ENCODE results near the gene ARPC1B. TPM values are rescaled to one million over a fixed set of nuclear protein-coding genes. Genes with fewer than 3 reads are reported as not detected.

ARPC1B gene
- total RNA-seq, 1 donor from 2014 or later, result 175 TPM

DNA sequence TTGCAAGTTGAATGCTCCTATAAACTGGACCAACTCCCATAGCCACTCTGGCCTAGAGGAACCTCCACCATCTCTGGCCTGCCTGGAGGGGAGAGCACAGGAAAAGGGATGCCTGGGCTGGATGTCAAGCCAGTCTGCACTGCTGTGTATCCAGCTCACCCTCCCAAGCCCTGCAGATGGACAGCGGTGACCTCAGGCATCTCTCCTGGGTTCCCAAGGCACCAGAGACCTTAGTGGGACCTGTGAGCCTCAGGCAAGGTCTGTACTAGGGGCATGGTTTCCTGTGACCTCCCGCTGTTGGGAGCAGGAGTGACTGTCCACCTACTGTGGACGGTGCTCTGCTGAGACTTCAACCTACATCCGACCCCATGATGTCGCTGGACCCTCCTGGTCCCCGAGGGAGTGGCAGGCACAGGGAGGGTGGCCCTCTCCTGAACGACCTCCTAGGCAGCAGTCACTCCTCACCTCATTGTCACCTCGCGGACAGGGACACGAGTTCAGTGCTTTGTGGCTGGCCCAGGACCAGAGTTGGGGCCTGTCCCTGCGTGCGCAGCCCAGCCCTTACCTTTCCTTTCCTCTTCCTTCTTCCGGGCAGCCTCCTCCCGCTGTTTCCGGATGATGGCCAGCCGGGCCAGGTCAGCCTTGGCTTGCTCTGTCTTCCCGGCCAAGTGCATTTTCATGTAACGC lies 22.9 kb downstream of the ARPC1B start:
- H3K27ac Mint-ChIP-seq (ENCODE audit: unreplicated experiment), result no peak overlapping the region
- H3K36me3 ChIP-seq (ENCODE audit: insufficient read depth, low read length), result peaks cover 38% of the 10 kb centered on the region
- no peaks in the 10 kb centered on the region for H3K9me3 ChIP-seq (ENCODE audit: insufficient read depth, low read depth, low read length)
- no peaks in the 10 kb centered on the region for H3K27me3 ChIP-seq (ENCODE audit: insufficient read depth, low read length)
- H3K79me2 ChIP-seq (ENCODE audit: insufficient read depth, low read length), result peaks cover 32% of the 10 kb centered on the region
- H3K4me2 ChIP-seq (ENCODE audit: low read length), result no peak overlapping the region
- H3K9ac ChIP-seq (ENCODE audit: low read length), result no peak overlapping the region
- no peaks in the 10 kb centered on the region for H3K27me3 Mint-ChIP-seq (ENCODE audit: low read depth, unreplicated experiment)
- TF ChIP-seq, protein P1, sequence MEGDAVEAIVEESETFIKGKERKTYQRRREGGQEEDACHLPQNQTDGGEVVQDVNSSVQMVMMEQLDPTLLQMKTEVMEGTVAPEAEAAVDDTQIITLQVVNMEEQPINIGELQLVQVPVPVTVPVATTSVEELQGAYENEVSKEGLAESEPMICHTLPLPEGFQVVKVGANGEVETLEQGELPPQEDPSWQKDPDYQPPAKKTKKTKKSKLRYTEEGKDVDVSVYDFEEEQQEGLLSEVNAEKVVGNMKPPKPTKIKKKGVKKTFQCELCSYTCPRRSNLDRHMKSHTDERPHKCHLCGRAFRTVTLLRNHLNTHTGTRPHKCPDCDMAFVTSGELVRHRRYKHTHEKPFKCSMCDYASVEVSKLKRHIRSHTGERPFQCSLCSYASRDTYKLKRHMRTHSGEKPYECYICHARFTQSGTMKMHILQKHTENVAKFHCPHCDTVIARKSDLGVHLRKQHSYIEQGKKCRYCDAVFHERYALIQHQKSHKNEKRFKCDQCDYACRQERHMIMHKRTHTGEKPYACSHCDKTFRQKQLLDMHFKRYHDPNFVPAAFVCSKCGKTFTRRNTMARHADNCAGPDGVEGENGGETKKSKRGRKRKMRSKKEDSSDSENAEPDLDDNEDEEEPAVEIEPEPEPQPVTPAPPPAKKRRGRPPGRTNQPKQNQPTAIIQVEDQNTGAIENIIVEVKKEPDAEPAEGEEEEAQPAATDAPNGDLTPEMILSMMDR (IDR thresholded peaks at IDR 0.05; ENCODE audit: insufficient read depth, low read depth, low read length), result no peak
- TF ChIP-seq EZH2 (IDR thresholded peaks at IDR 0.05; ENCODE audit: insufficient read depth, low read length), result no peak
- no peak overlapping the region for H2AFZ ChIP-seq (ENCODE audit: low read depth, low read length)
- H3K4me3 Mint-ChIP-seq (ENCODE audit: unreplicated experiment), result no peak overlapping the region
- H3K4me1 ChIP-seq (ENCODE audit: insufficient read depth, low read length), result peaks cover 14% of the 10 kb centered on the region
- no peak overlapping the region for H3K27ac ChIP-seq (ENCODE audit: low read depth, low read length)
- peaks cover 21% of the 10 kb centered on the region for H3K36me3 Mint-ChIP-seq (ENCODE audit: low read depth, unreplicated experiment)
- no peaks in the 10 kb centered on the region for H3K9me3 Mint-ChIP-seq (ENCODE audit: unreplicated experiment)
- H3K4me3 ChIP-seq (ENCODE audit: insufficient read depth, low read depth, low read length), result no peak overlapping the region
- DNase-seq (ENCODE audit: low read depth) (no peak), FAIRE-seq (no peak)
- H4K20me1 ChIP-seq (ENCODE audit: insufficient read depth, low read length), result peaks cover 77% of the 10 kb centered on the region
- peaks cover 14% of the 10 kb centered on the region for H3K4me1 Mint-ChIP-seq (ENCODE audit: low read depth, unreplicated experiment)

DNA sequence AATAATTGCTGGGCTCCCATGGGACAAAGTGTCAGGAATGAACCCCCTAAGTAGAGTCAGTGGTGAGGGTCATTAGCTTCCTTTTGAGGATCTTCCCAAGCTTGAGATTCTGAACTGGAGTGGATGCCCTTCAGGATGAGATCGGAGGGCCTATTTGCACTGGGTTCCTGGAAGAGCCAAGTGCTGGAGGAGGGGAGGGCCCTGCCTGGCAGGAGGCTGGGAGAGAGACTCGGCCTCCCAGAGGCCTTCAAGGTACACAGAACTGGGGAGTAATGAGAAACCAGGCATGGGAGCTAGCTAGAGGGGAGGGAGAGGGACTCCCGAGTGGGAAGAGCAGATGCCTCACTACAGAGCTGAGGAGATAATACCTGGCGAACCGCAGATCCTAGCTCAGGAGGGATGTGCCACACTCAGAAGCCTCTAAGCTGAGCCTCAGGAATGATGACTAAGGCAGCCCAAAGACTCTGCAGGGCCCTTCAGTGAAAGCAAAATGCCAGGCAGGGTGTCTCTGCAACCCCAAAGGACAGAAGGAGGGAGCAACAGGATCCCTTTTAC lies 24.4 kb downstream of the ARPC1B start:
- peaks cover under 1% of the 10 kb centered on the region for H3K4me1 ChIP-seq (ENCODE audit: insufficient read depth, low read length)
- TF ChIP-seq, protein P1 (IDR thresholded peaks at IDR 0.05; ENCODE audit: insufficient read depth, low read depth, low read length), result no peak
- TF ChIP-seq EZH2 (IDR thresholded peaks at IDR 0.05; ENCODE audit: insufficient read depth, low read length), result no peak
- no peak overlapping the region for H3K4me3 ChIP-seq (ENCODE audit: insufficient read depth, low read depth, low read length)
- H3K27me3 ChIP-seq (ENCODE audit: insufficient read depth, low read length), result no peaks in the 10 kb centered on the region
- no peak overlapping the region for H3K9ac ChIP-seq (ENCODE audit: low read length)
- Mint-ChIP-seq H3K27ac (ENCODE audit: unreplicated experiment) (no peak overlapping the region), H3K4me3 (ENCODE audit: unreplicated experiment) (no peak overlapping the region), H3K27me3 (ENCODE audit: low read depth, unreplicated experiment) (no peaks in the 10 kb centered on the region), H3K36me3 (ENCODE audit: low read depth, unreplicated experiment) (peaks cover 25% of the 10 kb centered on the region), H3K4me1 (ENCODE audit: low read depth, unreplicated experiment) (peaks cover 8% of the 10 kb centered on the region), H3K9me3 (ENCODE audit: unreplicated experiment) (no peaks in the 10 kb centered on the region)
- DNase-seq (ENCODE audit: low read depth), result no peak
- peaks cover 44% of the 10 kb centered on the region for H3K36me3 ChIP-seq (ENCODE audit: insufficient read depth, low read length)
- H3K4me2 ChIP-seq (ENCODE audit: low read length), result no peak overlapping the region
- no peak overlapping the region for H3K27ac ChIP-seq (ENCODE audit: low read depth, low read length)
- H3K9me3 ChIP-seq (ENCODE audit: insufficient read depth, low read depth, low read length), result no peaks in the 10 kb centered on the region
- FAIRE-seq, result no peak
- no peak overlapping the region for H2AFZ ChIP-seq (ENCODE audit: low read depth, low read length)
- H3K79me2 ChIP-seq (ENCODE audit: insufficient read depth, low read length), result peaks cover 37% of the 10 kb centered on the region
- peaks cover 78% of the 10 kb centered on the region for H4K20me1 ChIP-seq (ENCODE audit: insufficient read depth, low read length)

DNA sequence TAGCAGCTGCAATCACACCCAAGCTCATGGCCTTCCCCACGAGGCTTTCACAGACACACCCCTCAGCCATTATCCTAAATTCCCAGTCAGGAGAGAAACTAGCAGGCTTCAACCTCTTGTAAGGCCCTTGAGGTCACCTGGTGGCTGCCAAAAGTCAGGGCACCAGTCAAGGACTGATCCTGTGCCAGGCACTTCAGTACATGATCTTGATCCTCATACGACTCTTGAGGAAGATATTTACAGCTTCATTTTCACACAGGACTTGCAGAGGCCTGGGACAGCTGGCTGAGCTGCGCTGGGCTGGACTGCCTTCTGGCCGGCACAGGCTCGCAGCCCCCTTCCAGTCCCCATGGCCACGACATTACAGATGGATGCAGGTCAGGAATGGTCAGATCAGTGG lies 25.1 kb downstream of the ARPC1B start:
- H3K27ac Mint-ChIP-seq (ENCODE audit: unreplicated experiment), result no peak overlapping the region
- H3K36me3 Mint-ChIP-seq (ENCODE audit: low read depth, unreplicated experiment), result peaks cover 25% of the 10 kb centered on the region

More for the DNA sequence above, 25.1 kb downstream of the ARPC1B start:
- Mint-ChIP-seq H3K9me3 (ENCODE audit: unreplicated experiment) (no peaks in the 10 kb centered on the region), H3K27me3 (ENCODE audit: low read depth, unreplicated experiment) (no peaks in the 10 kb centered on the region), H3K4me3 (ENCODE audit: unreplicated experiment) (no peak overlapping the region), H3K4me1 (ENCODE audit: low read depth, unreplicated experiment) (peaks cover 13% of the 10 kb centered on the region)
- TF ChIP-seq, protein P1 (IDR thresholded peaks at IDR 0.05; ENCODE audit: insufficient read depth, low read depth, low read length), result no peak
- no peak for TF ChIP-seq EZH2 (IDR thresholded peaks at IDR 0.05; ENCODE audit: insufficient read depth, low read length)
- DNase-seq (ENCODE audit: low read depth) (no peak), FAIRE-seq (no peak)
- no peak overlapping the region for H3K9ac ChIP-seq (ENCODE audit: low read length)
- H3K79me2 ChIP-seq (ENCODE audit: insufficient read depth, low read length), result peaks cover 42% of the 10 kb centered on the region
- no peak overlapping the region for H2AFZ ChIP-seq (ENCODE audit: low read depth, low read length)
- no peak overlapping the region for H3K4me2 ChIP-seq (ENCODE audit: low read length)
- H3K27ac ChIP-seq (ENCODE audit: low read depth, low read length), result no peak overlapping the region
- peaks cover 40% of the 10 kb centered on the region for H3K36me3 ChIP-seq (ENCODE audit: insufficient read depth, low read length)
- H3K27me3 ChIP-seq (ENCODE audit: insufficient read depth, low read length), result no peaks in the 10 kb centered on the region
- peaks cover 78% of the 10 kb centered on the region for H4K20me1 ChIP-seq (ENCODE audit: insufficient read depth, low read length)
- H3K4me3 ChIP-seq (ENCODE audit: insufficient read depth, low read depth, low read length), result no peak overlapping the region
- peaks cover 7% of the 10 kb centered on the region for H3K4me1 ChIP-seq (ENCODE audit: insufficient read depth, low read length)
- H3K9me3 ChIP-seq (ENCODE audit: insufficient read depth, low read depth, low read length), result no peaks in the 10 kb centered on the region
